Osteocyte (in vitro differentiated cells): ENCODE results near the gene TRIO. TPM values are rescaled to one million over a fixed set of nuclear protein-coding genes. Genes with fewer than 3 reads are reported as not detected.

Source experiments
- DNase-seq: peaks from one replicate; pipeline ENCODE4 v3.0.0; 2021; ENCODE audit warnings: mixed read lengths; ENCODE audit not compliant: unreplicated experiment; ENCODE audit errors: extremely low spot score
- H3K27ac Mint-ChIP-seq: one replicate; pipeline ENCODE4 v1.8.0; 2021; ENCODE audit warnings: mild to moderate bottlenecking, mixed read lengths; ENCODE audit not compliant: unreplicated experiment
- H3K27me3 Mint-ChIP-seq: one replicate; pipeline ENCODE4 v1.8.0; 2021; ENCODE audit warnings: mixed read lengths; ENCODE audit not compliant: unreplicated experiment
- H3K36me3 Mint-ChIP-seq: one replicate; pipeline ENCODE4 v1.8.0; 2021; ENCODE audit warnings: mixed read lengths; ENCODE audit not compliant: unreplicated experiment
- H3K4me1 Mint-ChIP-seq: one replicate; pipeline ENCODE4 v1.8.0; 2021; ENCODE audit warnings: mixed read lengths; ENCODE audit not compliant: unreplicated experiment
- H3K4me3 Mint-ChIP-seq: one replicate; pipeline ENCODE4 v1.8.0; 2021; ENCODE audit warnings: mild to moderate bottlenecking, moderate library complexity, mixed read lengths; ENCODE audit not compliant: unreplicated experiment
- H3K9me3 Mint-ChIP-seq: one replicate; pipeline ENCODE4 v1.8.0; 2021; ENCODE audit warnings: mixed read lengths; ENCODE audit not compliant: unreplicated experiment
- total RNA-seq: library from RNA; stranded (reverse); gene quantifications from 2 replicates; pipeline ENCODE4 v1.2.1, GENCODE V29; 2021
- TF ChIP-seq, protein P1 (sequence below): fragments of 200-600 bp; sonication (generic); IDR thresholded peaks from 2 replicates; pipeline ENCODE4 v1.5.0; 2021; ENCODE audit warnings: antibody characterized with exemption, mild to moderate bottlenecking, moderate library complexity

The TRIO gene
- total RNA-seq, 1 donor from 2014 or later = 336 TPM

GRCh38 chr5:14510880-14511279, 367.7 kb downstream of the TRIO start:
- no peak overlapping the region for H3K27ac Mint-ChIP-seq
- DNase-seq = no peak
- no peak overlapping the region for H3K4me3 Mint-ChIP-seq
- H3K4me1 Mint-ChIP-seq = peaks cover 3% of the 10 kb centered on the region
- peaks cover 21% of the 10 kb centered on the region for H3K36me3 Mint-ChIP-seq
- TF ChIP-seq, protein P1, sequence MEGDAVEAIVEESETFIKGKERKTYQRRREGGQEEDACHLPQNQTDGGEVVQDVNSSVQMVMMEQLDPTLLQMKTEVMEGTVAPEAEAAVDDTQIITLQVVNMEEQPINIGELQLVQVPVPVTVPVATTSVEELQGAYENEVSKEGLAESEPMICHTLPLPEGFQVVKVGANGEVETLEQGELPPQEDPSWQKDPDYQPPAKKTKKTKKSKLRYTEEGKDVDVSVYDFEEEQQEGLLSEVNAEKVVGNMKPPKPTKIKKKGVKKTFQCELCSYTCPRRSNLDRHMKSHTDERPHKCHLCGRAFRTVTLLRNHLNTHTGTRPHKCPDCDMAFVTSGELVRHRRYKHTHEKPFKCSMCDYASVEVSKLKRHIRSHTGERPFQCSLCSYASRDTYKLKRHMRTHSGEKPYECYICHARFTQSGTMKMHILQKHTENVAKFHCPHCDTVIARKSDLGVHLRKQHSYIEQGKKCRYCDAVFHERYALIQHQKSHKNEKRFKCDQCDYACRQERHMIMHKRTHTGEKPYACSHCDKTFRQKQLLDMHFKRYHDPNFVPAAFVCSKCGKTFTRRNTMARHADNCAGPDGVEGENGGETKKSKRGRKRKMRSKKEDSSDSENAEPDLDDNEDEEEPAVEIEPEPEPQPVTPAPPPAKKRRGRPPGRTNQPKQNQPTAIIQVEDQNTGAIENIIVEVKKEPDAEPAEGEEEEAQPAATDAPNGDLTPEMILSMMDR = no peak
- H3K9me3 Mint-ChIP-seq = peaks cover 3% of the 10 kb centered on the region
- H3K27me3 Mint-ChIP-seq = no peaks in the 10 kb centered on the region

GRCh38 chr5:14512574-14512973, 369.4 kb downstream of the TRIO start:
- Mint-ChIP-seq H3K36me3 (peaks cover 16% of the 10 kb centered on the region), H3K4me1 (peaks cover 3% of the 10 kb centered on the region), H3K27ac (no peak overlapping the region), H3K9me3 (peaks cover 5% of the 10 kb centered on the region), H3K4me3 (no peak overlapping the region), H3K27me3 (no peaks in the 10 kb centered on the region)
- TF ChIP-seq, protein P1 = no peak
- no peak for DNase-seq

DNA sequence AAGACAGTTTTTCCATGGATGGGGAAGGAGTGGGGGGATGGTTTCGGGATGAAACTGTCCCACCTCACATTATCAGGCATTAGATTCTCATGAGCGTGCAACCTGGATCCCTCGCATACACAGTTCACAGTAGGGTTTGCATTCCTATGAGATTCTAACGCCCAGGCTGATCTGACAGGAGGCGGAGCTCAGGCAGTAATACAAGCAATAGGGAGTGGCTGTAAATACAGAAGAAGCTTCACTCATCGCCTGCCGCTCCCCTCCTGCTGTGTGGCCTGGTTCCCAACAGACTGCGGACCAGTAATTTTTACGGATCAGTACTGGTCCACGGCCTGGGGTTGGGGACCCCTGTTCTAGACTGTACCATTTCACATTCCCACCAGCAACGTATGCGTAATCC, 370.1 kb downstream of the TRIO start:
- peaks cover 5% of the 10 kb centered on the region for H3K9me3 Mint-ChIP-seq
- H3K36me3 Mint-ChIP-seq = peaks cover 9% of the 10 kb centered on the region
- TF ChIP-seq, protein P1 = no peak
- H3K4me1 Mint-ChIP-seq = peaks cover 3% of the 10 kb centered on the region
- H3K27ac Mint-ChIP-seq = no peak overlapping the region
- no peak for DNase-seq
- H3K4me3 Mint-ChIP-seq = no peak overlapping the region
- no peaks in the 10 kb centered on the region for H3K27me3 Mint-ChIP-seq

DNA sequence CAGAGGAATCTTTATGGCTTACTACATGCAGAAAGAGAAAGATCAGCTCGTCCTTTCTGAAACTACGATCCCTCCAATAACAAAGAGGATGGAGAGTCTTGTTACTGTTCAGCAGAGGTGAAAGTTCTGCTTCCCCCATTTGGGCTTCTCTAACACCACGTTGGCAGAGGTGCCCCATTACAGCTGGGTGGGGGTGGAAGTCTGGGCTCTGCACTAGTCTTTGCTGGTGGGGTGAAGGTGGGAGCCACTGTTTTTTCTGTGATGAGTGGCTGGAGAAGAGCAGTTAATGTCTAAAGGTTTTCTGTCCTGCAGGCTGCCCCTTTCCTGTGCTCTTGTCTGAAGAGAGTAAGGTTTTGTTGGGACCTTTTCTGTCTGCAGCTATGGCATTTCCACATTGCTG, 373.8 kb downstream of the TRIO start:
- peak; percentile 62 for DNase-seq
- TF ChIP-seq, protein P1 = no peak
- Mint-ChIP-seq H3K27me3 (no peaks in the 10 kb centered on the region), H3K4me1 (peaks cover 3% of the 10 kb centered on the region), H3K9me3 (peaks cover 5% of the 10 kb centered on the region), H3K36me3 (no peaks in the 10 kb centered on the region), H3K27ac (no peak overlapping the region), H3K4me3 (no peak overlapping the region)

DNA sequence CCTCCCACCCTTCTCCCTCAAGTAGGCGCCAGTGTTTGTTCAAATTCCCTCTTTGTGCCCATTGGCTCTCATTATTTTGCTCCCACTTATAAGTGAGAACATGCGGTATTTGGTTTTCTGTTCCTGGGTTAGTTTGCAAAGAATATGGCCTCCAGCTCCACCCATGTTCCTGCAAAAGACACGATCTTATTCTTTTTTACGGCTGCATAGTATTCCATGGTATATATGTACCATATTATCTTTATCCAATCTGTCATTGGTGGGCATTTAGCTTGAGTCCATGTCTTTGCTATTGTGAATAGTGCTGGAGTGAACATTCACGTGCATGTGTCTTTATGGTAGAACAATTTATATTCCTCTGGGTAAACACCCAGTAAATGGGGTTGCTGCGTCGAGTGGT, 375.5 kb downstream of the TRIO start:
- TF ChIP-seq, protein P1 = no peak
- Mint-ChIP-seq H3K4me3 (no peak overlapping the region), H3K27me3 (no peaks in the 10 kb centered on the region), H3K36me3 (no peaks in the 10 kb centered on the region), H3K9me3 (peaks cover 5% of the 10 kb centered on the region), H3K4me1 (no peaks in the 10 kb centered on the region), H3K27ac (no peak overlapping the region)
- DNase-seq = peak; percentile 2
